Cardiac septum (tissue), 1 donor: ENCODE results near the gene VPS51. TPM values are rescaled to one million over a fixed set of nuclear protein-coding genes. Genes with fewer than 3 reads are reported as not detected.

Experiments
- DNase-seq: peaks from one replicate; pipeline ENCODE4 v3.0.0-alpha.2; 2020; ENCODE audit warnings: low spot score
- intact Hi-C: fragments of 100-400 bp; cut with DNase I; formaldehyde crosslinking; loops from one replicate; pipeline ENCODE4 v1.14.0; 2022
- total RNA-seq: library from RNA; stranded (reverse); fragmentation: NEBNext Ultra II Directional; extraction: Animal tissue kit (Norgen Biotek cat#: 25700); gene quantifications from one replicate; pipeline ENCODE4 v1.2.1, GENCODE V29; 2021
- donor health status: DM: no; HTN: no; CAD: no.

Gene VPS51
- total RNA-seq, 1 donor from 2014 or later = 87.1 TPM

DNA sequence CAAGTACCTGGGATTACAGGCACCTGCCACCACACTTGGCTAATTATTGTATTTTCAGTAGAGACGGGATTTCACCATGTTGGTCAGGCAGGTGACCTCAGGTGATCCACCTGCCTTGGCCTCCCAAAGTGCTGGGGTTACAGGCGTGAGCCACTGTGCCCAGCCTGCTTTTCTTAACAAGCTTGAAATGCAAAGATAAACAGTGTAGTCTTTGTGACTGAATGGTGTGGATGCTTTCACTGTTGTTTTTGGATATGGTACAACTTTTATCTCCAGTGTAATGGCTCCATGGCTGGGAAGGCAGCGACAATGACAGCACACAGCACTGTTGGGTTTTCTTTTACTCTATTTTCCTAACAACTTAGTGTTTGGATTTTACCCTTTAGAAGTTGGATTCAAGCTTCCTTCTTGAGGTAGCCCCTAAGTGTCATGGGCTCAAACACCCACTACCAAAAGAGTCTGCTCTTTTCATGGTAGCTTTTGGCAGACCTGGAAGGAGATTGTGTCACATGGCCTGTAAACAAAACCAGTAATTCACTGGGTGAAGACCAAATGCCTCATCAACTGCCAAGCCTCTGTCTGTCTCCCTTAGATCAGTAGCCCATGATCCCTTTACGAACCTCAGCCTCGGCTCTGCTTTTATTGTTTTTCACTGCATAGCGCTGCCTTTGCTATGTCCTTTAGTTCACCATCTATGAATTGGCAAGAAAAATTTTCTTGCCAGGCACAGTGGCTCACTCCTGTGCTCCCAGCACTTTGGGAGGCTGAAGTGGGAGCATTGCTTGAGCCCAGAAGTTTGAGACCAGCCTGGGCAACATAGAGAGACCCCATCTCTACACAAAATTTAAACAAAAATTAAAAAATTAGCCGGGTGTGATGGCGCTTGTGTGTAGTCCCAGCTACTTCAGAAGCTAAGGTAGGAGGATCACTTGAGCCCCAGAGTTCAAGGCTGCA lies 6.4 kb downstream of the VPS51 start:
- no peak for DNase-seq
- intact Hi-C loops = no loop called here

DNA sequence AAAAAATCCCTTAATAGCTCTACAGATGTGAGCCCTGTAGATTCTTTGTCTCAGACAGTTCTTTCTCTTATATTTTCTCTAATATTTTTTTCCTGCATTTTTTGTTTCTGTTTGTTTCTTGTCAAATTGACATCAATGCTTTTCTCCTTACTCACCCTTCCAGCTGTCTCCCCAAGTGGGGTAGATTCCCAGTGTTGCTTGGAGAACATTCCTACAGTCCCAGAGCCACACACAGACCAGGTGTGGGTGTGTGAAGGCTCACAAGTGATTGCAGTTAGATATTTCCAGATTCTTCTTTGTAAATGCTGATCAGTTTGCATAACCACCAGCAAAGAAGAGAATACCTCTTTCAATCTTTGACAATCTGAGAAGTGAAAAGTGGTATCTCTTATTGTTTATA lies 7.5 kb downstream of the VPS51 start:
- intact Hi-C loops = no loop called here
- DNase-seq = no peak

DNA sequence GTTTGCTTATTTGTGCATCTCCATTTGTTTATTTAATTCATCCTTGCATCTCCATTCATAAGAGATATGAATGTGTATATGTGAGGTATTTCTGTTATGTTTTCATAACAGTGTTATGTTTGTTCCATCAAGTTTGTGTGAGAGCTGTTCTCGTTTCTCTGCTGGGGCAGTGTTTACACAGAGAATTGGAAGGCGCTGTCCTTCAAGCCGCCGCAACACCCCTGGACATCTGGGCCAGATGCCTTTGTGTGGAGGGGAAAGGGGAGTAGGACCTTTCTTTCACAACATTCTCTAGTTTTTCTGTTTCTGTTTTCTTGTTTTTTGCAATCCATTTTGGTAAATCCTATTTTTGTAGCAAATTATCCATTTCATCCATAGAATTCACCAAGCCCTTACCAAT lies 8.6 kb downstream of the VPS51 start:
- no peak for DNase-seq
- intact Hi-C loops = no loop called here

DNA sequence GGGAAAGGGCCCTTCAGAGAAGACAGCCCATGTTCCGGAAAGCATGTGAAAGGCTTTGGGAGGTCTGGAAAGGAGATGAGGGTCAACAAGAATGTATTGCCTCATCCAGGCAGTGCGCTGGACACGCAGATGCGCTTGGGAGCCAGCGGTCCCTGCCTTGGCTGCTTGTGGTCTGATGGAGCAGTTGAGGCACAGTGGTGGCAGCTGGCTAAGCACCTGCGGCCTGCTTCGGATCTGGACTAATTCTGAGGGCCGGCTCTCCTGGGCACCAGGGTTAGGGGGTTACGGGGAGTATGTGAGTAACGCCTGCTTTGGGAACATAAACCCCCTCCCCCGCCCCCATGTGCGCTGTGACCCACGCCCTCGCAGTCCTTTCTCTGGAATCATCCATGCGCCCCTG lies 11.1 kb downstream of the VPS51 start:
- intact Hi-C loops = no loop called here
- no peak for DNase-seq

DNA sequence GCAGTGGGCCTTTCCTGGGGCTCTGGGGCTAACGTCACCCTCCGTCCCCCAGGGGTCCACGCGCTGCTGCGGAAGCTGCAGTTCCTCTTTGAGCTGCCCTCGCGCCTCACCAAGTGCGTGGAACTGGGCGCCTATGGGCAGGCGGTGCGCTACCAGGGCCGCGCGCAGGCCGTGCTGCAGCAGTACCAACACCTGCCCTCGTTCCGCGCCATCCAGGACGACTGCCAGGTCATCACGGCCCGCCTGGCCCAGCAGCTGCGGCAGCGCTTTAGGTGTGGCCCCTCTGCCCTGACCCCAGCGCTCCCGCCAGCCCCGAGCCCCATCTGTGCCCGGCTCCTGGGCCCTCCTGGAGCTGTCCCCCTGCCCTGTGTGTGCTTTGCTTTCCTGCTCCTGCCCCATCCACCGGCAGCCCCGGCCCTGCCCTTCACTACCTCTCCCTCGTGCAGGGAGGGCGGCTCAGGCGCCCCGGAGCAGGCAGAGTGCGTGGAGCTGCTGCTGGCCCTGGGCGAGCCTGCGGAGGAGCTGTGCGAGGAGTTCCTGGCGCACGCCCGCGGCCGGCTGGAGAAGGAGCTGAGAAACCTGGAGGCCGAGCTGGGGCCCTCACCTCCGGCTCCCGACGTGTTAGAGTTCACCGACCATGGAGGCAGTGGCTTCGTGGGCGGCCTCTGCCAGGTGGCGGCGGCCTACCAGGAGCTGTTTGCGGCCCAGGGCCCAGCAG lies 11.9 kb downstream of the VPS51 start:
- intact Hi-C loops = no loop called here
- no peak for DNase-seq

DNA sequence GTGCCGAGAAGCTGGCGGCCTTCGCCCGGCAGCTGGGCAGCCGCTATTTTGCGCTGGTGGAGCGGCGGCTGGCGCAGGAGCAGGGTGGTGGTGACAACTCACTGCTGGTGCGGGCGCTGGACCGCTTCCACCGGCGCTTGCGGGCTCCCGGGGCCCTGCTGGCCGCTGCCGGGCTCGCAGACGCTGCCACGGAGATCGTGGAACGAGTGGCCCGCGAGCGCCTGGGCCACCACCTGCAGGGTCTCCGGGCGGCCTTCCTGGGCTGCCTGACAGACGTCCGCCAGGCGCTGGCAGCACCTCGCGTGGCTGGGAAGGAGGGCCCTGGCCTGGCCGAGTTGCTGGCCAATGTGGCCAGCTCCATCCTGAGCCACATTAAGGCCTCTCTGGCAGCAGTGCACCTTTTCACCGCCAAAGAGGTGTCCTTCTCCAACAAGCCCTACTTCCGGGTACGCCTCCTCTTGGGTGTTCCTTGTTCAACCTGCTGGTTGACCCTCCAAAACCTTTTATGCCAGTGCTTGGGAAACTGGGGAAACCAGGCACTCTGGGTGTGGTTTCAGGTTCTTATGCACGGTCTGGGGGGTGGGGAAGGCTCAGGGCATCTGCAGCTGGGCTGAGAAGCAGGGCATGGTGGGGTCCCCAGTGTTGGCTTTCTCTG lies 12.6 kb downstream of the VPS51 start:
- no peak for DNase-seq
- intact Hi-C loops = no loop called here

DNA sequence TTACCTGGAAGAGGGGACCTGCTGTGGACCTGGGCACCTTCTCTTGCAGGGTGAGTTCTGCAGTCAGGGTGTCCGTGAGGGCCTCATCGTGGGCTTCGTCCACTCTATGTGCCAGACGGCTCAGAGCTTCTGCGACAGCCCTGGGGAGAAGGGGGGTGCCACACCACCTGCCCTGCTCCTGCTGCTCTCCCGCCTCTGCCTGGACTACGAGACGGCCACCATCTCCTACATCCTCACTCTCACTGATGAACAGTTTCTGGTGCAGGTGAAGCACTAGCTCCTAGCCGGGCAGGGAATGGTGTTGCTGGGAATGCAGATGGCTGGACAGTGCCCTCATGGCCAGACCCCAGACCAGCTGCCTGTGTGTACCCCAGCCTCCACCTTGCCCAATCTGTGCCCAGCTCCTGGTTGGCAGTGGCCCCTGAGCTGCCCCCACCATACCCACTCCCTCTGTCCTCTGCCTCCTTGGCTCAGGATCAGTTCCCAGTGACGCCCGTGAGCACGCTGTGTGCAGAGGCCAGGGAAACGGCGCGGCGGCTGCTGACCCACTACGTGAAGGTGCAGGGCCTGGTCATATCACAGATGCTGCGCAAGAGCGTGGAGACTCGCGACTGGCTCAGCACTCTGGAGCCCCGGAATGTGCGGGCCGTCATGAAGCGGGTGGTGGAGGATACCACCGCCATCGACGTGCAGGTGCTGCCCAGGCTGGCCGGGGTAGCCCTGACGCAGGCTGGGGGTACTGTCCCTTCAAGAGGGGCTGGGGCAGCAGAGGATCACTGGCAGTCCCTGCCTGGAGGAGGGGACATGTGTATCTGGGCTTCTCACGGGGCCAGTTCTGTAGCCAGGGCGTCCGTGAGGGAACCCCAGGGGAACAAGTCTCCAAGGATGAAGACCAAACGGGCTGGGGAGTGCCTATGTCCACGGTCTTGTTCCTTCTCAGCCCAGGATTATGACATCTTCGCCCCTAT lies 13.5 kb downstream of the VPS51 start:
- intact Hi-C loops = no loop called here
- DNase-seq = no peak

DNA sequence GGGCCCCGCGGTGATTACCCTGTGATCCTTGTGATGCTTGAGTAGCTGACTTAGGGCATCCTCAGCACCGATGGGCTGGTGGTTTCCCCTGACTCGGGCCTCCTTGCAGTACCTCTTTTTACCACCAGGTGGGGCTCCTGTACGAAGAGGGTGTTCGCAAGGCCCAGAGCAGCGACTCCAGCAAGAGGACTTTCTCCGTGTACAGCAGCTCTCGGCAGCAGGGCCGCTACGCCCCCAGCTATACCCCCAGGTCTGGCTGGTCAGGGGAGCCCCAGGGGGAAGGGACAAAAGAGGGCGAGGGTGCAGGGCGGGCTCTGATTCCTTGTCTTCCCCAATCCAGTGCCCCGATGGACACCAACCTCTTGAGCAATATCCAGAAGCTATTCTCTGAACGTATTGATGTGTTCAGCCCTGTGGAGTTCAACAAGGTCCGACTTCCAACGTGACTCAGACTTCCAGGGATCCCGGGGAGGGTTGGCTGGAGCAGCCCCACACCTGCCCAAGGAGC lies 14.4 kb downstream of the VPS51 start:
- DNase-seq = peak; percentile 92
- intact Hi-C loops = no loop called here

DNA sequence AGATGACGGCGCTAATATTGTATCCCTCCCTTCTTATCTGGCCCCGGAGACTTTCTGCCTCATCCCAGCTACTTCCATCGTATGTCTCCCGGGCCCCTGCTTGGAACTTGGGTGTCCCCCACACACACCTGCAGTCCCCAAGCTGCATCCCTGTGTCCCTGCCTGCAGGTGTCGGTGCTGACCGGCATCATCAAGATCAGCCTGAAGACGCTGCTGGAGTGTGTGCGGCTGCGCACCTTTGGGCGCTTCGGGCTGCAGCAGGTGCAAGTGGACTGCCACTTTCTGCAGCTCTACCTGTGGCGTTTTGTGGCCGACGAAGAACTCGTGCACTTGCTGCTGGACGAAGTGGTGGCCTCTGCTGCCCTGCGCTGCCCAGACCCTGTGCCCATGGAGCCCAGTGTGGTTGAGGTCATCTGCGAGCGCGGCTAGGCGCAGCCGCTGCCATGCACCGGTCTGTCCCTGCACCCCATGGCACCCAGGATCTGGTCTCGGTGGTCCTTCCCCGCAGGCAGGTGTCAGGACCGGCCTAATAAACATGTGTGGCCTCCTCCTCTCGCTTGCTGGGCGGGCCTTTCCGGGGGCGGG lies 15.2 kb downstream of the VPS51 start:
- DNase-seq = no peak
- intact Hi-C loops = no loop called here

DNA sequence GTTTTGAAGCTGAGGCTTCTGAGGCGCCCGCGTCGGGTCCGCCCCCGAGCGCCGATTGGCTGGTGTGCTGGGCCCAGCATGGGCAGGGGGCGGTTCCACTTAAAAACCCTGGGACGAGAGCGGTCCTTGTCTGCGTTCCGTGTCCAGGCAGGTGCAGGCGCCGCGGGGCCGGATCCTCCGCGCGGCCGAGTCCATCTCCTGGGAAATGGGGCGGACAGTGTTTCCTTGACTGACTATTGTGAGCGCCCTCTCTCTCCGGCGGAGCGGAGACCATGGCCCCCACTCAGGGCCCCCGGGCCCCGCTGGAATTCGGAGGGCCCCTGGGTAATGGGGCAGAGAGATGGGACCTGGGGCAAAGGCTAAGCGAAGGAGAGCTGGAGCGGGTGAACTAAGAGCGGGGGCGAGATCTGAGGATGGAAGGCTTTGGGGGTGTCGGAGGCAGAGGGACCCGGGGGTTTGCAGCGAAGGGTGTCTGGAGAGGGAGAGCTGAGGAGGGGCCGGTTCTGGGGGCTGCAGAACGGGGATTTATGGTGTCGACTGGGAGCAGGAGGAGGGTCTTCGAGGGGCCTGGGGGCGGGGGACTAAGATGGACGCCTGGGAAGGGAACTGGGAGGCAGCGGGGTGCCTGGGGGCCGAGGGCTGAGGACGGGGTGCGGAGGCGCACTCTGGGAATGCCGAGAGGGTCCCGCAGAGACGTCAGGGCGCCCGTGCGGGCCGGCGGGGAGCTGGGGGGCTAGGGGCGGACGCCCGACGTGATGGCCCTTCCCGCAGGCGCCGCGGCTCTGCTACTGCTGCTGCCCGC lies 15.9 kb downstream of the VPS51 start, which contains the start of gene TM7SF2:
Gene TM7SF2 (plus strand): TSS at position 129 of the 802 bp plus-strand sequence. CDS start 144 bp downstream, at position 273.
- DNase-seq = peak; percentile 98

DNA sequence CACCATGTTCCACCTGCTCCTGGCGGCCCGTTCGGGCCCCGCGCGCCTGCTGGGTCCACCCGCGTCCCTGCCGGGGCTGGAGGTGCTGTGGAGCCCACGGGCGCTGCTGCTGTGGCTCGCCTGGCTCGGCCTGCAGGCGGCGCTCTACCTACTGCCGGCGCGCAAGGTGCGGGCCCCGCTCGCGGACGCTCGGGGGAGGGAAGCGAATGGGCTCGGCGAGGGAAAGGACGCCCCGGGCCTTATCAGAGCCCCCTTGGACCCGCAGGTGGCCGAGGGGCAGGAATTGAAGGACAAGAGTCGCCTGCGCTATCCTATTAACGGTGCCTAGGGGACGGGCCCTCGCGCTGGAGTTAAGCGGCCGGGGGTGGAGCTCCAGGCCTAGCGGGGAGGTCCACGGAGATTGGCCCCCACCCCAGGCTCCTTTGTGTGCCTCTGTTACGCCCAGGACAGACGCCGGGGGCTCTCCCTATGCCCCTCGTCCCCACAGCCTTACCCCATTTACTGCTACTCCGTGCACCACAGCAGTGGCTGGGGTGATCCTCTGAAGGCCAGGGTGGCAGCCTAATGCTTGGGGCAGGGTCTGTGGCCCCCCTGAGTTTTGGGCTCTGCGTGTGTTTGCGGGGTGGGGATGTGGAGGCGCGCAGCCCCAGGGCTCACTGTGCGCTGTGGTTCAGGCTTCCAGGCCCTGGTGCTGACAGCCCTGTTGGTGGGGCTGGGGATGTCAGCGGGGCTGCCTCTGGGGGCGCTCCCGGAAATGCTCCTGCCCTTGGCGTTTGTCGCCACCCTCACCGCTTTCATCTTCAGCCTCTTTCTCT lies 16.7 kb downstream of the VPS51 start:
- no peak for DNase-seq
- intact Hi-C loops = no loop called here

More for the DNA sequence above, 15.9 kb downstream of the VPS51 start, which contains the start of gene TM7SF2:
- intact Hi-C loops = no loop called here

DNA sequence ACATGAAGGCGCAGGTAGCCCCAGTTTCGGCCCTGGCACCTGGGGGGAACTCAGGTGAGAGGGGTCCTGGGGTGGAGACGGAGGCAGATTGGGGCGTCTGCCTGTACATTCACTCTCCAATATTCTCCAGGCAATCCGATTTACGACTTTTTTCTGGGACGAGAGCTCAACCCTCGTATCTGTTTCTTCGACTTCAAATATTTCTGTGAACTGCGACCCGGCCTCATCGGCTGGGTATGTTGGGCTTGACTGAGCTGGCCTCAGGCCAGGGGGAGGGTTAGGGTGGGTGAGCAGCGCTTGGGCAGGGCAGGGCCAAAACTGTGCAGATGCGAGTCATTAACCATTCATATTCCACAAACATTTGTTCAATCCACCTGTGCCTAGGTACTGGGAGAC lies 17.3 kb downstream of the VPS51 start:
- intact Hi-C loops = no loop called here
- DNase-seq = no peak

DNA sequence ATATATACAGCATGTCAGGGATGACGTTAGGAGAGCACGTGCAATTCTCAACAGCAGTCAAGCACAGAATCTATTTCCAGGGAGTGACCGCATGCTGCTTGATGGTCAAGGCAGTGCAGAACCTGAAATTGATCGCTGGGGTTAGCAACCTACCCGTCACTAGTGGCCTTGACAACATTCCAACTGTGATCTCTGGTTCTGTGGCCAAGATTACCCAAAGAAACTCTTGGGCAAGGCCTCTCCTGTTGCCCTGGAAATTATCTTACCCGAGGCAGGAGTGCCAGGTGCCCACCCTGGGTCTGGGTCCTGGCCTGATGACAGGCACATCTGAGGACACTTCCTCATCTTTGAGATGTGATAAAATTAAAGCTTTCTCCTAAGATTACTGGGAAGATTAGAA lies 17.8 kb downstream of the VPS51 start:
- intact Hi-C loops = no loop called here
- DNase-seq = no peak

DNA sequence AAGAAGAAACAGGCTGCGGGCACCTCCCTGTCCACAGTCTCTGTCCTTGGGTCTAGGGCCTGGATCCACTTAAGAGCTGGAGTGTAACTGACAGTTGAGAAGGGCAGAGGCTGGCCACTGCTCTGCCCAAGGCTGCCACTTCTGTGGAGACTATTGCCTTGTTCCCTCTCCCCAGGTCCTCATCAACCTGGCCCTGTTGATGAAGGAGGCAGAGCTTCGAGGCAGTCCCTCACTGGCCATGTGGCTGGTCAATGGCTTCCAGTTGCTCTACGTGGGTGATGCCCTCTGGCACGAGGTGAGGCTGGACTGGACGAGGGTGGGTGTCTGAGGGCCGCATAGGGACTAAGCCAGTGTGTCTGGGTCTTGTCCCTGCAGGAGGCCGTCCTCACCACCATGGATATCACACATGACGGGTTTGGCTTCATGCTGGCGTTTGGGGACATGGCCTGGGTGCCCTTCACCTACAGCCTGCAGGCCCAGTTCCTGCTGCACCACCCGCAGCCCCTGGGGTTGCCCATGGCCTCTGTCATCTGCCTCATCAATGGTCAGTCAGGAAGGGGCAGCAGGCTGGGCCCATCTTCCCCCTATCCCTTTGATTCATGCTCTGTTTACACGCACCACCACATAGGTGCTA lies 18.6 kb downstream of the VPS51 start:
- intact Hi-C loops = loop anchor here (5.0 kb wide), 2 partner anchors 72 to 102 kb away; partner anchors contain the start of genes ARL2 and SAC3D1
- no peak for DNase-seq

DNA sequence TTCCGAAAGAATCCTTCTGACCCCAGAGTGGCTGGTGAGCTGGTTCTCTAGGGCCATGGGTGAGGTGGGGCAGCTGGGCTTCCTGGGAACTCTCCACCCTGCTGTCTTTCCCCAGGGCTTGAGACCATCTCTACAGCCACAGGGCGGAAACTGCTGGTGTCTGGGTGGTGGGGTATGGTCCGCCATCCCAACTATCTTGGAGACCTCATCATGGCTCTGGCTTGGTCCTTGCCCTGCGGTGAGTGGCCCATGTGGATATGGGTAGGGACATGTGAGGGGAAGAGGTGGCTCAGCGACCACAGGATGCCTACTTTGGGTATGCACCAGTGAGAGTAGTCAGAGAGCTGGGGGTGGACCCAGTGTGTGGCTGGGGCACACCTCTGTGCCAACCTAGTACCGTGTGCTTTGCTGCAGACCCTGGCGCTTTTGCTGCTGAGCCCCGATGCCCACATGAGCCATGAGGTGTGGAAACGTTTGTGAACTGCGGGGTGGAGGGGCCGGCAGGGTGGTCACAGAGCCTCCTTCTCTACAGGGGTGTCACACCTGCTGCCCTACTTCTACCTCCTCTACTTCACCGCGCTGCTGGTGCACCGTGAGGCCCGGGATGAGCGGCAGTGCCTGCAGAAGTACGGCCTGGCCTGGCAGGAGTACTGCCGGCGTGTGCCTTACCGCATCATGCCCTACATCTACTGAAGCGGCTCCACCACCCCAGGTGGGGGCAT lies 19.5 kb downstream of the VPS51 start:
- intact Hi-C loops = loop anchor here (2.0 to 5.0 kb wide), 3 partner anchors 31 to 103 kb away; partner anchors contain the start of genes ARL2, CDCA5, SAC3D1 and ZFPL1
- DNase-seq = no peak
